Keratinocyte (primary cell): Measurements from ENCODE around the gene NFE2L3. TPM values are rescaled to one million over a fixed set of nuclear protein-coding genes. Genes with fewer than 3 reads are reported as not detected.
A peak's percentile ranks its signal among the peaks of the same experiment; 100 is the strongest.
"Not testable (repeated sequence)": the region's sequence is repeated elsewhere in the genome, so short reads cannot be mapped to it uniquely, and the experiment has no call there.

Source experiments
- DNase-seq: peaks from one replicate; pipeline ENCODE4 v3.0.0-alpha.2; 2011; ENCODE audit warnings: low read depth, missing footprints, low spot score
- FAIRE-seq: peaks from 2 replicates; lab custom pipeline; 2011; peaks lifted over from hg19 to GRCh38; lab: Jason Lieb, UNC
- H2AFZ ChIP-seq: 2 replicates; pipeline ENCODE4 v1.6.0; 2012; ENCODE audit warnings: low read length, control low read depth, inconsistent platforms; ENCODE audit not compliant: control insufficient read depth
- H3K27ac ChIP-seq: 2 replicates; pipeline ENCODE4 v1.5.1; 2011; ENCODE audit warnings: low read length; ENCODE audit not compliant: control insufficient read depth, insufficient read depth
- H3K27me3 ChIP-seq: 3 replicates; pipeline ENCODE4 v1.6.0; 2011; ENCODE audit warnings: low read length; ENCODE audit not compliant: control insufficient read depth, insufficient read depth; ENCODE audit errors: extremely low read depth
- H3K36me3 ChIP-seq, 2 experiments: 2 replicates in 1 of 2; 3 replicates in 1 of 2; pipeline ENCODE4 v1.5.1; 2011; ENCODE audit warnings: low read length in 2 of 2, mild to moderate bottlenecking in 1 of 2; ENCODE audit not compliant: control insufficient read depth in 2 of 2, insufficient read depth in 2 of 2; ENCODE audit errors: extremely low read depth in 1 of 2
- H3K4me1 ChIP-seq: 3 replicates; pipeline ENCODE4 v1.5.1; 2011; ENCODE audit warnings: low read length; ENCODE audit not compliant: control insufficient read depth, insufficient read depth; ENCODE audit errors: extremely low read depth
- H3K4me2 ChIP-seq: 3 replicates; pipeline ENCODE4 v1.6.0; 2011; ENCODE audit warnings: low read depth, low read length; ENCODE audit not compliant: control insufficient read depth, insufficient read depth; ENCODE audit errors: extremely low read depth
- H3K4me3 ChIP-seq, 3 experiments: fragments of 200-600 bp in 1 of 3; sonication (generic) in 1 of 3; 2 replicates in 2 of 3; 3 replicates in 1 of 3; pipeline ENCODE4 v1.5.1; 2011 to 2016; ENCODE audit warnings: low read length in 3 of 3, mild to moderate bottlenecking in 3 of 3, control low read depth in 2 of 3, inconsistent platforms in 1 of 3, low read depth in 1 of 3, mixed read lengths in 1 of 3, mixed run types in 1 of 3, moderate library complexity in 1 of 3; ENCODE audit not compliant: control insufficient read depth in 2 of 3, insufficient read depth in 2 of 3; ENCODE audit errors: extremely low read depth in 1 of 3
- H3K79me2 ChIP-seq: 2 replicates; pipeline ENCODE4 v1.6.0; 2012; ENCODE audit warnings: low read length; ENCODE audit not compliant: control insufficient read depth, insufficient read depth
- H3K9ac ChIP-seq: 3 replicates; pipeline ENCODE4 v1.6.0; 2011; ENCODE audit warnings: low read length; ENCODE audit not compliant: control insufficient read depth, insufficient read depth; ENCODE audit errors: extremely low read depth
- H3K9me1 ChIP-seq: 3 replicates; pipeline ENCODE4 v1.6.0; 2011; ENCODE audit warnings: low read length; ENCODE audit not compliant: control insufficient read depth, insufficient read depth; ENCODE audit errors: extremely low read depth
- H3K9me3 ChIP-seq: 2 replicates; pipeline ENCODE4 v1.5.1; 2012; ENCODE audit warnings: low read depth, low read length; ENCODE audit not compliant: control insufficient read depth
- H4K20me1 ChIP-seq: 3 replicates; pipeline ENCODE4 v1.6.0; 2011; ENCODE audit warnings: low read length; ENCODE audit not compliant: control insufficient read depth, insufficient read depth; ENCODE audit errors: extremely low read depth
- EZH2 ChIP-seq: IDR thresholded peaks from one replicate; pipeline ENCODE4 v1.6.1; 2012; ENCODE audit warnings: inconsistent platforms, mild to moderate bottlenecking, low read length, moderate library complexity
- dilution Hi-C: fragments of 300-500 bp; cut with MboI; formaldehyde crosslinking; loops from one replicate; pipeline ENCODE4 v1.7.0; 2020; ENCODE audit warnings: low sequenced_read_pairs; ENCODE audit not compliant: extremely low pct_ligation_motif_present
- polyA plus RNA-seq, 5 experiments: library from polyadenylated mRNA; depleted of rRNA in 3 of 5; stranded (reverse) in 3 of 5; stranded (forward) in 1 of 5; unstranded in 1 of 5; fragments of >200 nt; gene quantifications; 1 replicate in 1 of 5; 2 replicates in 3 of 5; 3 replicates in 1 of 5; pipeline versions ENCODE4 v1.2.1 to v1.2.3, GENCODE V29; 2011 to 2012; ENCODE audit warnings: missing spikeins in 2 of 5, low read depth in 1 of 5, low replicate concordance in 1 of 5
- TF ChIP-seq, protein P1 (sequence below), 3 experiments: IDR thresholded peaks in 1 of 3; conservative IDR thresholded peaks in 1 of 3; optimal IDR thresholded peaks in 1 of 3; 2 replicates in 2 of 3; 3 replicates in 1 of 3; pipeline versions ENCODE3 to v1.5.1; 2011; ENCODE audit warnings: low read length in 3 of 3, mild to moderate bottlenecking in 3 of 3, moderate library complexity in 2 of 3, control low read depth in 1 of 3, inconsistent platforms in 1 of 3; ENCODE audit not compliant: insufficient read depth in 2 of 3; ENCODE audit errors: extremely low read depth in 1 of 3

NFE2L3 gene
- polyA plus RNA-seq, 1 donor (not counting 4 experiments of a cell fraction or from before 2014, with no cell fraction given) = 17.8 TPM

DNA sequence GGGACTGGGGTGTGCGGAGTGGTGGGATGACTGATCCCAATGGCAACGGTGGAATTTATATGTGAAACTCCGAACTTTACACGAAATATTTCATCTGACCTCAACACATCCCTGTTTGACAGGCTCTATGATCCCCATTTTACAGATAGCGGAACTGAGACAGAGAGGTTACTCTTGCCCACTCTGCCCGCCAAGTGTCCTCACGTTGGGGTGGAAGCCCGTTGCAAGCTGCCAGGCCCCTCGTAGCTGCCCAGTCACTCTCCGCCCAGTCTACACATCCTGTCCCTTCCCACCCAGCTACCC lies 397 bp upstream of the NFE2L3 start:
- H3K4me3 ChIP-seq = peak overlapping the region in 2 of 3 experiments; percentile 41 to 50
- H3K27me3 ChIP-seq = no peaks in the 10 kb centered on the region
- peak overlapping the region; percentile 62 for H3K9ac ChIP-seq
- H3K79me2 ChIP-seq = peaks cover 15% of the 10 kb centered on the region
- FAIRE-seq (no peak), DNase-seq (no peak)
- H3K27ac ChIP-seq = no peak overlapping the region
- peak overlapping the region; percentile 64 for H3K4me2 ChIP-seq
- H4K20me1 ChIP-seq = no peaks in the 10 kb centered on the region
- dilution Hi-C loops = loop anchor here (10.0 kb wide), 1 partner anchor 277 kb away; no protein-coding TSS in a partner anchor
- H3K9me3 ChIP-seq = no peaks in the 10 kb centered on the region
- H3K4me1 ChIP-seq = peaks cover 37% of the 10 kb centered on the region
- no peak for TF ChIP-seq EZH2
- TF ChIP-seq, protein P1, sequence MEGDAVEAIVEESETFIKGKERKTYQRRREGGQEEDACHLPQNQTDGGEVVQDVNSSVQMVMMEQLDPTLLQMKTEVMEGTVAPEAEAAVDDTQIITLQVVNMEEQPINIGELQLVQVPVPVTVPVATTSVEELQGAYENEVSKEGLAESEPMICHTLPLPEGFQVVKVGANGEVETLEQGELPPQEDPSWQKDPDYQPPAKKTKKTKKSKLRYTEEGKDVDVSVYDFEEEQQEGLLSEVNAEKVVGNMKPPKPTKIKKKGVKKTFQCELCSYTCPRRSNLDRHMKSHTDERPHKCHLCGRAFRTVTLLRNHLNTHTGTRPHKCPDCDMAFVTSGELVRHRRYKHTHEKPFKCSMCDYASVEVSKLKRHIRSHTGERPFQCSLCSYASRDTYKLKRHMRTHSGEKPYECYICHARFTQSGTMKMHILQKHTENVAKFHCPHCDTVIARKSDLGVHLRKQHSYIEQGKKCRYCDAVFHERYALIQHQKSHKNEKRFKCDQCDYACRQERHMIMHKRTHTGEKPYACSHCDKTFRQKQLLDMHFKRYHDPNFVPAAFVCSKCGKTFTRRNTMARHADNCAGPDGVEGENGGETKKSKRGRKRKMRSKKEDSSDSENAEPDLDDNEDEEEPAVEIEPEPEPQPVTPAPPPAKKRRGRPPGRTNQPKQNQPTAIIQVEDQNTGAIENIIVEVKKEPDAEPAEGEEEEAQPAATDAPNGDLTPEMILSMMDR (optimal IDR thresholded peaks at IDR 0.05 in 1 of 3, IDR thresholded peaks at IDR 0.05 in 1 of 3, conservative IDR thresholded peaks at IDR 0.05 in 1 of 3; ENCODE audit: extremely low read depth in 1 of 3, insufficient read depth in 2 of 3, low read length in 3 of 3) = no peak
- peak overlapping the region; percentile 93 for H2AFZ ChIP-seq
- no peaks in the 10 kb centered on the region for H3K36me3 ChIP-seq
- H3K9me1 ChIP-seq = no peaks in the 10 kb centered on the region

DNA sequence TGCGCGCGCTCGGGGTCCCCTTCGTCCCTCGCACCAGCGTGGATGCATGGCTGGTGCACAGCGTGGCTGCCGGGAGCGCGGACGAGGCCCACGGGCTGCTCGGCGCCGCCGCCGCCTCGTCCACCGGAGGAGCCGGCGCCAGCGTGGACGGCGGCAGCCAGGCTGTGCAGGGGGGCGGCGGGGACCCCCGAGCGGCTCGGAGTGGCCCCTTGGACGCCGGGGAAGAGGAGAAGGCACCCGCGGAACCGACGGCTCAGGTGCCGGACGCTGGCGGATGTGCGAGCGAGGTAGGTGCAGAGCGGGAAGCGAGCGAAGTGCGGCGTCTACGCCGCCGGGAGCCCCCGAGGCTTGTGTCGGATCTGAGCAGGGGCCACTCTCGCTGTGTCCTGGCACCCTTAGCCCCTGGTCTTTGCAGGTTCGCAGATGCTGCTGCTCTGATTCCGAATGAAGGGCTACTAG lies 813 bp downstream of the NFE2L3 start:
- not testable (repeated sequence) for H3K9me3 ChIP-seq, FAIRE-seq, H3K27ac ChIP-seq, H3K9me1 ChIP-seq, H3K36me3 ChIP-seq, H4K20me1 ChIP-seq, H2AFZ ChIP-seq, H3K27me3 ChIP-seq, DNase-seq
- H3K4me1 ChIP-seq = peaks cover 46% of the 10 kb centered on the region
- peaks cover 20% of the 10 kb centered on the region for H3K79me2 ChIP-seq
- peak overlapping the region; percentile 41 to 62 (median 53) for H3K4me3 ChIP-seq
- dilution Hi-C loops = loop anchor here (10.0 kb wide), 1 partner anchor 278 kb away; no protein-coding TSS in a partner anchor
- peak overlapping the region; percentile 62 for H3K9ac ChIP-seq
- peak overlapping the region; percentile 81 for H3K4me2 ChIP-seq
